Adipose tissue (tissue), 3 donors: Measurements from ENCODE around the gene TMPRSS11A. TPM values are rescaled to one million over a fixed set of nuclear protein-coding genes. Genes with fewer than 3 reads are reported as not detected.

Experiments used
- H3K27ac ChIP-seq: one replicate; pipeline ENCODE4 v1.5.1; 2013; ENCODE audit warnings: low read depth, low read length
- WGBS, 3 donors: extraction: QIAGEN DNeasy Blood & Tissue Kit; methylation state at CpG; one replicate each; pipeline ENCODE4 v1.1.7; 2013; 5-methylcytosine and 5-hydroxymethylcytosine counted together
- polyA plus RNA-seq, 3 donors: library from polyadenylated mRNA; stranded (reverse); fragments of 200-250 nt; gene quantifications; one replicate each; pipeline ENCODE4 v1.2.3, GENCODE V29; 2013
- donor health status: healthy with polysubstance abuse.
- donor health status: Bipolar disorder and iron deficiency.
- donor health status: healthy.

Gene TMPRSS11A
- polyA plus RNA-seq, 3 donors: 0.06 to 0.11 TPM; not detected in 1

DNA sequence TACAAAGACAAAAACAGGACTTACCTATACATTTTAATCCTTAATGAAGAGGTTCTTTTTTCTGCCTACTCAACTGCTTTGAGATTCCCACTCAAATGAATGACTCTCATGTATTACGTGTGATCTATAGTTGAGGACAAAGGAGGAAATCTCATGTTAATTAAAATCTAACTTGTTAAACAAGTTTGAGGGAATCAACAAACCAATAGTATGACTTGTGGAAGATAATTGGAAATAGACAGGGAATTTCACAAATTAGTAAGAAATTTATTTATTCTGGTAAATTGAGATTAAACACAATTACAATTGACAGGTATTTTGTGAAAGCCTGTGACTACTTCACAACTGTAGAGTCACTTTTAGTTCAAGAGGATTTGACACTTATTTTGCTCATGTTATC lies 79.4 kb downstream of the TMPRSS11A start, which contains the start of gene TMPRSS11D:
Gene TMPRSS11D (minus strand): TSS at position 101 of the 400 bp plus-strand sequence. CDS start 69 bp downstream, at position 32.
- 81 to 90% (median 82%) methylated on average over 1 of the region's 1 CpG for WGBS, 3 donors

DNA sequence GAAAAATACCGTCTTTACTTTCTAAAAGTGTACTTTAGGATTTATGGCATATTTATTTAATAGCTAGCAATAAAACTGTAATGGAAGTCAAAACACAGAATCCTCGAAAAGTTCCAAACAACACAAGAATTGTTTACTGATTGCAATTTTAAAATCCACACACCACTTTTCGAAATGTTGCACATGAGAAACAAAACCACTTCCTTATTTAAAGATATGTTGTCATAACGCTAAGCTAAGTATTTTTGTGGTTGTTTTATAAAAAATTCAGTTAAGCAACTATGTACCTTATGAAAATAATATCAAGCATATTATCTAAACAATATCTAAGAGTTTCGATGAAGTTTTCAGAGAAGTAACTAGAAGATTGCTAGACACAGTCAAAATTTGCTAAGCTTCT lies 79.8 kb downstream of the TMPRSS11A start:
- 55 to 84% (median 70%) methylated on average over 5 of the region's 5 CpGs for WGBS, 3 donors
- no peak overlapping the region for H3K27ac ChIP-seq

More for the DNA sequence above, 79.4 kb downstream of the TMPRSS11A start, which contains the start of gene TMPRSS11D:
- no peak within 1 kb of the TSS for H3K27ac ChIP-seq

DNA sequence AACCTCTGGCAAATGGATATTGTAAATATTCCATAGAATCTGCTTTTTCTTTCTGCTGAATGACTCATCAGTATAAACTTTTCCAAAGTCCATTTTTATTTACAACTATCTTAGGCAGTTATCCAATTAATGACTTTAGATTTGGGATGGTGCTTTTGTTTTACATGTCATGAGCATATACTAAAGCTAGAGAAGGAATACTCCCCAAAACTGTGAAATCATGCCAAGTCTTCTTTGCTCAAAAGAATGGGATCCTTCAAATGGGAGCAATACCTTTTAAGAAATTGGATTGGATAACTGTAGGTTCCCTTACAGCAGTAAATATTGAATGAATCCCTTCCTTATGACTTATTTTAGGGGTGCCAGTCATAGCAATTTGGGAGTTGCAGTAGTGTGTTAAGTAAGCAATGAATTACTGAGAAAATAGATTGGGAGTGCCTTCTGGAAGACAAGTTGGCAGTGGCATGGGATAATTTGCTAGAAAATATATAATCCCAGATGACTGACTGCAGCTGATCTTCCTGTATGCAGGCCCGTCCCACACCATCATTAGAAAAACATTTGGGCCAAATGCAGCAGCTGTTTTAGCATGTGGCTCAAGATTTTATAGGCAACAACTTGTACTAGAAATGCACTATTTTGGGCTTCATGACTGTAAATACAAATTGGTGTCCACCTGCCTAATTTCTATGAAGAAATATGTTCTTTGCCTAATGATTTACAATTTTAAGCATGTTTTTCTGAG lies 82.3 kb downstream of the TMPRSS11A start:
- 56 to 80% (median 58%) methylated on average over 1 of the region's 1 CpG for WGBS, 3 donors
- no peak overlapping the region for H3K27ac ChIP-seq

DNA sequence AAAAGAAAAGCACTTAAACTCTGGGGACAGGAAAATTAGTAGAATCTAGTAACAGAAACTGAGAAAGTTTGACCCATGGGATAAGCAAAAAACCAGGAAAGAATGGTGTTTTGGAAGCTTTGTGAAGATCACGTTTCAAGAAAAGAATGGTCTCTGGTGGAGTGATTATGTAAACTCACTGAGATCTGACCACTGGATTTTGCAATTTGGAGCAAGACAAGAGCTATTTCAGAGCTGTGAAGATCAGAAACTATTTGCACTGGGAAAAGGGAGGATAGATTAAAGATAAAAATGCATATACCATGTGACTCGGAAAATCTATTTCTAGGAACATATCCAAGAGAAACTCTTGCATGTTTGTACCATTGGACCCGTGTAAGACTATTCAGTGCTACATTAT lies 83.8 kb downstream of the TMPRSS11A start:
- 63 to 85% (median 63%) methylated on average over 3 of the region's 3 CpGs for WGBS, 3 donors
- no peak overlapping the region for H3K27ac ChIP-seq

DNA sequence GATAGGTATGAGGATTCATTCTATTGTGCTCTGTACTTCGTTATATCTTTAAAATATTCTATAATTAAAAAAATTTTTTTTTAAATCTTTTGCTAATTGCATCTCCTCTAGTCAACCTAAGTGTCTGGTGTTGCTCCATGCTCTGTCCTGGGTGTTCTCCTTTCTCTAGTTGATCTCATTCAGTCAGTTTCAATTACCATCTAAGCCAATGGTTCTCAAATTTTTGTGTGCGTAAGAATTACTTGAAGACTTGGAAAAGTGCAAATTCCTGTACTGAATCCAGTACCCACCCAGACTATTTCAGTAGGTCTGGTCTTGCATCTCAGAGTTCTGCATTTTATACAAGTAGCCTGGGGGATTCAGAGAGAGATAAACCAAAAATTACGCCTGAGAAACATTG lies 86.2 kb downstream of the TMPRSS11A start:
- H3K27ac ChIP-seq: no peak overlapping the region
- WGBS, 3 donors: 65 to 91% (median 88%) methylated on average over 3 of the region's 3 CpGs

DNA sequence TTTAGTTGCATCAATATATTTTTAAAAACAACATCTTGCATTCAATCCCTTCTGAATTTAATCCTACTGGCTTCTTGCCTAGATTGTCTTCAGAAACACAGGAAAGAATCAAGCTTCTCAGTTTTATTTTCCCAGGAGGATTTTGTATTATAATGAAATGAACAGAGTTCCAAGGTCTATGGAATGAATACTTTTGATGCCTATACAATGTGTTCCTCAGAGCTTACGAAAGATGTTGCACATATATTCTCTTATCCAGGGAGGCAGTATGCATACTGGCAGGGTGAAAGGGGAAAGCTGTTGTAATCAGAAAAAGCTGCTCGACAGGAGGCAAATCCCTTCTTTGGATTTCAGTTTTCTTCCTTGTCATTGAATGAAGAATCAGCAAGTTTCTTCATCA lies 88.3 kb downstream of the TMPRSS11A start:
- no peak overlapping the region for H3K27ac ChIP-seq
- 39 to 65% (median 48%) methylated on average over 2 of the region's 2 CpGs for WGBS, 3 donors

DNA sequence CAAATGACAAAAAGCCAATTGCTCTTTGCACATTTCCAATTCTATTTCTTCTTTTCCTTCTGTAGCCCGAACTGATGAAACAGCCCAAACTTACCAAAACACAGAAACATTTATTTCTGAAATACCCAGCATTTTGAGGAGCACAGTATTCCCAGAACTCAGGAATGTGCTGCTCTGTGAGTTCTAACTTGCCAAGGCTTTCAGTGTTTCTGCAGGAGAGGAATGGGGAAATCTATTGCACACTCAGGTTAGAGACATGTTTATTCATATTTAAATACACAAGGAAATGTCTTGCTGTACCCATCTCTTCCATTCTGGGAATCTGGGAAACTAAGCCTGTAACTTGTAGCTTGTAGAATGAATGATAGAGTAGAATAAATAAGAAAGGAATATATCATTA lies 90.2 kb downstream of the TMPRSS11A start:
- WGBS, 3 donors: 68 to 81% (median 69%) methylated on average over 1 of the region's 1 CpG
- no peak overlapping the region for H3K27ac ChIP-seq

DNA sequence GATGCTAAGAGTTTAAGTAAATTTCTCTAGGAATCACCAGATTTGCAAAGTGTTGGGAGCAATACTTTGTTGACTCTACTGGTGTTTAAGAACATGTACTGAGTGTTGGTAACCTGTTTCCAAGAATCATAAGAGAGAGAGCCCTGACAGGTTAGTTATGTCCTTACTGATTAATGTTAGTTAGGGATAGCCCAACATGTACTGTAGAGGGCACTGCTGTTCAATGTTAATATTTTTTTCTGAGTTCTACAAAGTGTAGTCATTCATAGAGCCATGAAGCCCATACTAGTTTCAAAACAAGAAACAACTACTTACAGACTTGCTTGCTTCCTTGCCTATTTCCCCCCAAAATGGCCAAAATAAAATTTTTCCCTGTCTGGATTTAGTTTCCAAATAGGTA lies 91.4 kb downstream of the TMPRSS11A start:
- no peak overlapping the region for H3K27ac ChIP-seq

DNA sequence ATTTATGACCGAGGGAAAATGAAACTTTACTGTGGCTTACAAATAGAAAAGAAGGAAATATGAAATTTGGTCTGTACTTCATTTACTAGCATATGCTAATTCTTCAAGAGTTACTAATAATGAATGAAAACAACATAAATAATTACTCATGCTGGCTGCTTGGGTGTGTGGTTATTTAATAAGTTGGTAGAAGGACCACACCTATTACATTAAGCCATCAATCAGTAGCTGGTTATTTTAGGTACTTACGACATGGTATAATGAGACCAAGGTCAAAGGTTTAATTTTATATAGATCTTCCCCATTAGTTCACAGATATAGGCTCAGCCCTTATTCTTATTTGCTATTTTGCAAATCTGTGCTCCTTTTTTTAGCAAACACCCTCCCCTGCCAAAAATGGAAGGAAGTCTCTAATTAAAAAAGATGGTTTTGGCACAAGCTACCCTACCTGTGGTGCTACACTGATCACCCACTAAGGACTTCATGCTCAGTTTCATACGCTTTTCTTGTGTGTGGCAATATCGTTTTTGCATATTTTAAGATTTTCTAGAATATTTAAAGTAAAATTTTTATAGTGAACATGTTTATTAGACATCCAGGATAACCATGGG lies 93.6 kb downstream of the TMPRSS11A start:
- WGBS, 3 donors: 62 to 79% (median 73%) methylated on average over 4 of the region's 4 CpGs
- H3K27ac ChIP-seq: no peak overlapping the region

DNA sequence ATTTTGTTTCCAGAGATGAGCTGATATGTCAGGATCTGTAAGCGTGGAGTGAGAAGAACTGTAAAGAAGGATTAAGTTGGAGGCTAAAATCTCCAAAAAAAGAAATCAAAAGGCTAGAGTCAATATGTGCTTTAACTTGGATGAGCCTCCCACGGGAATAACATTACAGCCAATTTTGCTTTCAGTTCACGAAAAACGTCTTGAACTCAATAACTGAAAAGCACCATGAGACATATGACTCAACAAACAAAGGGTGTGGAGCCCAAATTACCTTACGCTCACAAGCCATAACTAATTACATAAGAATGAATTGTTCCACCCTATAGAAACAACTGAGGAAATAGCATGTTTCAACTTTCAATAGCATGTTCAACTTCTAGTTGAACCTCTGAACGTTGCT lies 101.8 kb downstream of the TMPRSS11A start:
- no peak overlapping the region for H3K27ac ChIP-seq
- 57 to 60% (median 59%) methylated on average over 6 of the region's 6 CpGs for WGBS, 3 donors

Other genes with a start within 250 kb of the TMPRSS11A start
- not detected for gene GNRHR, start 209.1 kb downstream of the TMPRSS11A start, polyA plus RNA-seq
- gene TMPRSS11D, start 79.5 kb downstream of the TMPRSS11A start, polyA plus RNA-seq: under 1 TPM in 1 of 3 donors, not detected in 2; 0.18 TPM
- gene TMPRSS11F, start 166.4 kb upstream of the TMPRSS11A start, polyA plus RNA-seq: not detected